ENCODE data around the gene SULT1A3.

DNA sequence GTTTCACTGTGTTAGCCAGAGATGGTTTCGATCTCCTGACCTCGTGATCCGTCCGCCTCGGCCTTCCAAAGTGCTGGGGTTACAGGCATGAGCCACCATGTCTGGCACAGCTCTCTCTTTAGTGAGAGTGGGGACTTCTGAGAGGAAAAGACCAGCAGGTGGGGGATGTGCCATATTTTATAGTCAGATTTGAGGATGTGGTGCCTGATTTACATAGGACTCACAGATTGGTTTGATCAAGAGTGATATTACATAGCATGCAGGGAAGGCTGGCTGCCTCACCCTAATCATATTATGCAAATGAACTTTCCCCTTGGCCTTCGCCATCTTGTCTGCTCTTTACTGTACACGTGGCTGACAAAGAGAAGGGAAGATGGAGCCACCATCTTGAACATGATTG is 48.0 kb upstream of the SULT1A3 start:
- TF ChIP-seq CTCF (IDR thresholded peaks at IDR 0.05; ENCODE audit: borderline replicate concordance, extremely low read depth, low read length, poor library complexity, severe bottlenecking) (no peak), EZH2 (IDR thresholded peaks at IDR 0.05; ENCODE audit: borderline replicate concordance, low read depth, low read length, severe bottlenecking) (no peak)
